ENCODE results near the gene PRDX5. TPM values are rescaled to one million over a fixed set of nuclear protein-coding genes. Genes with fewer than 3 reads are reported as not detected.
A peak's percentile ranks its signal among the peaks of the same experiment; 100 is the strongest.

The PRDX5 gene
- 128 and 144 TPM in 2 replicates for total RNA-seq (2012; rRNA removed)

GRCh38 chr11:64317961-64318765 lies at the start of gene PRDX5:
Gene PRDX5, plus strand, starts transcription at chr11:64318121. Its CDS starts 95 bp downstream, at chr11:64318216.
- no peaks in the 10 kb centered on the region for H3K9me3 ChIP-seq (replicated peaks; ENCODE audit: low read length)
- H3K4me3 ChIP-seq (ENCODE audit: low read length) = peak within 1 kb of the TSS; percentile 82
- peaks cover 23% of the 10 kb centered on the region for H3K4me1 ChIP-seq (ENCODE audit: control insufficient read depth, insufficient read depth, low read length)
- H3K4me2 ChIP-seq (ENCODE audit: low read length) = peak within 1 kb of the TSS; percentile 100
- peak within 1 kb of the TSS; percentile 97 for H3K9ac ChIP-seq (ENCODE audit: low read depth, low read length)
- no peaks in the 10 kb centered on the region for H3K27me3 ChIP-seq (ENCODE audit: control insufficient read depth, insufficient read depth, low read length)
- H3K36me3 ChIP-seq (ENCODE audit: insufficient read depth, low read length) = peaks cover 40% of the 10 kb centered on the region

- Histone ChIP-seq H3K4me3 (ENCODE audit: low read length) (peak overlapping the region; percentile 72), H3K27me3 (ENCODE audit: control insufficient read depth, insufficient read depth, low read length) (no peaks in the 10 kb centered on the region), H3K9ac (ENCODE audit: low read depth, low read length) (peak overlapping the region; percentile 80), H3K9me3 (replicated peaks; ENCODE audit: low read length) (no peaks in the 10 kb centered on the region), H3K36me3 (ENCODE audit: insufficient read depth, low read length) (peaks cover 23% of the 10 kb centered on the region), H3K4me1 (ENCODE audit: control insufficient read depth, insufficient read depth, low read length) (peaks cover 26% of the 10 kb centered on the region), H3K4me2 (ENCODE audit: low read length) (peak overlapping the region; percentile 93)
Measured at GRCh38 chr11:64268893-64269539, 48.9 kb upstream of the PRDX5 start.

- Histone ChIP-seq H3K4me2 (ENCODE audit: low read length) (peak overlapping the region; percentile 93), H3K27me3 (ENCODE audit: control insufficient read depth, insufficient read depth, low read length) (no peaks in the 10 kb centered on the region), H3K36me3 (ENCODE audit: insufficient read depth, low read length) (peaks cover 16% of the 10 kb centered on the region), H3K4me1 (ENCODE audit: control insufficient read depth, insufficient read depth, low read length) (peaks cover 26% of the 10 kb centered on the region), H3K9ac (ENCODE audit: low read depth, low read length) (peak overlapping the region; percentile 84), H3K4me3 (ENCODE audit: low read length) (peak overlapping the region; percentile 79), H3K9me3 (replicated peaks; ENCODE audit: low read length) (no peaks in the 10 kb centered on the region)
Measured at GRCh38 chr11:64269540-64270220, 48.2 kb upstream of the PRDX5 start.

- no peak overlapping the region for H3K4me3 ChIP-seq (ENCODE audit: low read length)
- no peaks in the 10 kb centered on the region for H3K9me3 ChIP-seq (replicated peaks; ENCODE audit: low read length)
- no peak overlapping the region for H3K9ac ChIP-seq (ENCODE audit: low read depth, low read length)
- H3K36me3 ChIP-seq (ENCODE audit: insufficient read depth, low read length) = peaks cover 9% of the 10 kb centered on the region
- peaks cover 15% of the 10 kb centered on the region for H3K4me1 ChIP-seq (ENCODE audit: control insufficient read depth, insufficient read depth, low read length)
- no peak overlapping the region for H3K4me2 ChIP-seq (ENCODE audit: low read length)
- no peaks in the 10 kb centered on the region for H3K27me3 ChIP-seq (ENCODE audit: control insufficient read depth, insufficient read depth, low read length)
Measured at GRCh38 chr11:64275031-64275800, 42.7 kb upstream of the PRDX5 start.

- Histone ChIP-seq H3K9me3 (replicated peaks; ENCODE audit: low read length) (no peaks in the 10 kb centered on the region), H3K4me2 (ENCODE audit: low read length) (no peak overlapping the region), H3K9ac (ENCODE audit: low read depth, low read length) (no peak overlapping the region), H3K4me3 (ENCODE audit: low read length) (no peak overlapping the region), H3K36me3 (ENCODE audit: insufficient read depth, low read length) (peaks cover 9% of the 10 kb centered on the region), H3K4me1 (ENCODE audit: control insufficient read depth, insufficient read depth, low read length) (peaks cover 15% of the 10 kb centered on the region), H3K27me3 (ENCODE audit: control insufficient read depth, insufficient read depth, low read length) (no peaks in the 10 kb centered on the region)
Measured at GRCh38 chr11:64275841-64276240, 42.1 kb upstream of the PRDX5 start.

GRCh38 chr11:64276653-64277431 lies 41.1 kb upstream of the PRDX5 start:
- H3K27me3 ChIP-seq (ENCODE audit: control insufficient read depth, insufficient read depth, low read length) = no peaks in the 10 kb centered on the region
- peaks cover 9% of the 10 kb centered on the region for H3K36me3 ChIP-seq (ENCODE audit: insufficient read depth, low read length)
- H3K9me3 ChIP-seq (replicated peaks; ENCODE audit: low read length) = no peaks in the 10 kb centered on the region
- peaks cover 12% of the 10 kb centered on the region for H3K4me1 ChIP-seq (ENCODE audit: control insufficient read depth, insufficient read depth, low read length)
- peak overlapping the region; percentile 16 for H3K9ac ChIP-seq (ENCODE audit: low read depth, low read length)
- peak overlapping the region; percentile 25 for H3K4me2 ChIP-seq (ENCODE audit: low read length)
- no peak overlapping the region for H3K4me3 ChIP-seq (ENCODE audit: low read length)

- peaks cover 9% of the 10 kb centered on the region for H3K36me3 ChIP-seq (ENCODE audit: insufficient read depth, low read length)
- H3K4me1 ChIP-seq (ENCODE audit: control insufficient read depth, insufficient read depth, low read length) = peaks cover 11% of the 10 kb centered on the region
- H3K9ac ChIP-seq (ENCODE audit: low read depth, low read length) = no peak overlapping the region
- no peaks in the 10 kb centered on the region for H3K9me3 ChIP-seq (replicated peaks; ENCODE audit: low read length)
- no peak overlapping the region for H3K4me2 ChIP-seq (ENCODE audit: low read length)
- no peak overlapping the region for H3K4me3 ChIP-seq (ENCODE audit: low read length)
- H3K27me3 ChIP-seq (ENCODE audit: control insufficient read depth, insufficient read depth, low read length) = no peaks in the 10 kb centered on the region
Measured at GRCh38 chr11:64278576-64279190, 39.2 kb upstream of the PRDX5 start.

GRCh38 chr11:64281957-64282770 lies 35.8 kb upstream of the PRDX5 start:
- Histone ChIP-seq H3K4me2 (ENCODE audit: low read length) (no peak overlapping the region), H3K27me3 (ENCODE audit: control insufficient read depth, insufficient read depth, low read length) (no peaks in the 10 kb centered on the region), H3K9me3 (replicated peaks; ENCODE audit: low read length) (no peaks in the 10 kb centered on the region), H3K4me1 (ENCODE audit: control insufficient read depth, insufficient read depth, low read length) (peaks cover 20% of the 10 kb centered on the region), H3K9ac (ENCODE audit: low read depth, low read length) (no peak overlapping the region), H3K36me3 (ENCODE audit: insufficient read depth, low read length) (peaks cover 4% of the 10 kb centered on the region), H3K4me3 (ENCODE audit: low read length) (no peak overlapping the region)

GRCh38 chr11:64283092-64283491 lies 34.8 kb upstream of the PRDX5 start:
- H3K4me3 ChIP-seq (ENCODE audit: low read length) = no peak overlapping the region

More at GRCh38 chr11:64283092-64283491, 34.8 kb upstream of the PRDX5 start:
- H3K9ac ChIP-seq (ENCODE audit: low read depth, low read length) = no peak overlapping the region
- H3K27me3 ChIP-seq (ENCODE audit: control insufficient read depth, insufficient read depth, low read length) = no peaks in the 10 kb centered on the region
- H3K9me3 ChIP-seq (replicated peaks; ENCODE audit: low read length) = no peaks in the 10 kb centered on the region
- no peaks in the 10 kb centered on the region for H3K36me3 ChIP-seq (ENCODE audit: insufficient read depth, low read length)
- peaks cover 20% of the 10 kb centered on the region for H3K4me1 ChIP-seq (ENCODE audit: control insufficient read depth, insufficient read depth, low read length)
- peak overlapping the region; percentile 99 for H3K4me2 ChIP-seq (ENCODE audit: low read length)
